Common myeloid progenitor, CD34-positive (primary cell): ENCODE data around the gene ARHGAP22.
A peak's percentile ranks its signal among the peaks of the same experiment; 100 is the strongest.

Source experiments
- CTCF ChIA-PET: fragments of 350-600 bp; sonication (Branson Sonifier 250); formaldehyde crosslinking; loops from one replicate; lab custom pipeline; 2021; ENCODE audit warnings: antibody characterized with exemption; lab: Charles Lee
- POLR2A ChIA-PET: fragments of 350-600 bp; sonication (Branson Sonifier 250); formaldehyde crosslinking; loops from one replicate; lab custom pipeline; 2021; ENCODE audit warnings: antibody characterized with exemption; lab: Charles Lee
- DNase-seq, 3 donors: peaks; one replicate each; pipeline versions ENCODE4 v3.0.0 to v3.0.0-alpha.2; 2013
- H3K27ac ChIP-seq, 2 experiments: 1 replicate in 1 of 2; 2 replicates in 1 of 2; pipeline ENCODE4 v1.7.0; 2013; ENCODE audit warnings: inconsistent platforms in 2 of 2, low read length in 2 of 2, mild to moderate bottlenecking in 2 of 2, low read depth in 1 of 2, moderate library complexity in 1 of 2; ENCODE audit not compliant: severe bottlenecking in 2 of 2, insufficient read depth in 1 of 2, poor library complexity in 1 of 2
- H3K27me3 ChIP-seq, 5 experiments: replicated peaks in 2 of 5; 1 replicate in 3 of 5; 2 replicates in 2 of 5; pipeline versions ENCODE4 v1.6.1 to v1.7.0; 2013; ENCODE audit warnings: low read length in 4 of 5, mild to moderate bottlenecking in 2 of 5, moderate library complexity in 2 of 5, inconsistent platforms in 1 of 5; ENCODE audit not compliant: insufficient read depth in 5 of 5, control insufficient read depth in 4 of 5
- H3K36me3 ChIP-seq, 4 experiments: 1 replicate in 2 of 4; 2 replicates in 2 of 4; pipeline versions ENCODE4 v1.6.1 to v1.7.0; 2013; ENCODE audit warnings: low read length in 3 of 4, control low read depth in 1 of 4, mild to moderate bottlenecking in 1 of 4; ENCODE audit not compliant: control insufficient read depth in 4 of 4, insufficient read depth in 4 of 4
- H3K4me1 ChIP-seq, 4 experiments: 1 replicate in 3 of 4; 2 replicates in 1 of 4; pipeline versions ENCODE4 v1.6.1 to v1.7.1; 2013; ENCODE audit warnings: low read length in 3 of 4, mild to moderate bottlenecking in 3 of 4, control low read depth in 1 of 4, inconsistent platforms in 1 of 4, moderate library complexity in 1 of 4; ENCODE audit not compliant: control insufficient read depth in 4 of 4, insufficient read depth in 4 of 4; ENCODE audit errors: control extremely low read depth in 1 of 4
- H3K4me3 ChIP-seq, 7 experiments: 1 replicate in 4 of 7; 2 replicates in 3 of 7; pipeline versions ENCODE4 v1.5.1 to v1.7.0; 2013; ENCODE audit warnings: mild to moderate bottlenecking in 7 of 7, low read length in 6 of 7, moderate library complexity in 6 of 7, inconsistent platforms in 2 of 7, low read depth in 2 of 7, control low read depth in 1 of 7; ENCODE audit not compliant: insufficient read depth in 4 of 7, control insufficient read depth in 1 of 7; ENCODE audit errors: extremely low read depth in 1 of 7
- H3K9me3 ChIP-seq, 5 experiments: 1 replicate in 4 of 5; 2 replicates in 1 of 5; pipeline versions ENCODE4 v1.6.1 to v1.7.1; 2013; ENCODE audit warnings: low read length in 4 of 5, mild to moderate bottlenecking in 2 of 5, inconsistent platforms in 1 of 5, low read depth in 1 of 5, moderate library complexity in 1 of 5; ENCODE audit not compliant: control insufficient read depth in 4 of 5, insufficient read depth in 2 of 5; ENCODE audit errors: control extremely low read depth in 1 of 5
- WGBS: methylation state at CpG from one replicate; pipeline ENCODE4 v1.1.5; 2013; ENCODE audit not compliant: insufficient coverage; 5-methylcytosine and 5-hydroxymethylcytosine counted together

The ARHGAP22 gene

GRCh38 chr10:48517482-48517881 lies 87.4 kb downstream of the ARHGAP22 start:
- 90% methylated on average over 9 of the region's 9 CpGs for WGBS
- POLR2A ChIA-PET = no interaction called here
- H3K4me3 ChIP-seq = no peak overlapping the region
- peaks cover 4 to 63% (median 50%) of the 10 kb centered on the region in 4 experiments for H3K4me1 ChIP-seq
- no peak for DNase-seq
- H3K36me3 ChIP-seq = peaks cover 0 to 3% (median under 1%) of the 10 kb centered on the region in 4 experiments
- H3K27ac ChIP-seq = peak overlapping the region; percentile 4 to 67
- CTCF ChIA-PET = interaction anchor here (1.2 to 8.3 kb wide), 3 partner anchors 19 to 73 kb away, joined by 3 to 53 read pairs (median 3); no protein-coding TSS in a partner anchor
- no peaks in the 10 kb centered on the region for H3K27me3 ChIP-seq
- peaks cover 0 to 18% (median 3%) of the 10 kb centered on the region in 5 experiments for H3K9me3 ChIP-seq

GRCh38 chr10:48516911-48517310 lies 88.0 kb downstream of the ARHGAP22 start:
- peaks cover 0 to 2% (median under 1%) of the 10 kb centered on the region in 4 experiments for H3K36me3 ChIP-seq
- ChIA-PET POLR2A (no interaction called here), CTCF (interaction anchor here (1.4 kb wide), 1 partner anchor 38 kb away, joined by 3 read pairs; no protein-coding TSS in a partner anchor)
- 100% methylated on average over 2 of the region's 3 CpGs for WGBS
- H3K4me3 ChIP-seq = no peak overlapping the region
- DNase-seq = no peak
- peak overlapping the region in 1 of 2 experiments; percentile 17 for H3K27ac ChIP-seq
- H3K27me3 ChIP-seq = no peaks in the 10 kb centered on the region
- peaks cover 0 to 18% (median 3%) of the 10 kb centered on the region in 5 experiments for H3K9me3 ChIP-seq
- peaks cover 7 to 63% (median 49%) of the 10 kb centered on the region in 4 experiments for H3K4me1 ChIP-seq

- Histone ChIP-seq H3K9me3 (peaks cover 0 to 18% (median 3%) of the 10 kb centered on the region in 5 experiments), H3K4me3 (no peak overlapping the region), H3K27ac (no peak overlapping the region), H3K27me3 (no peaks in the 10 kb centered on the region), H3K4me1 (peaks cover 9 to 63% (median 39%) of the 10 kb centered on the region in 4 experiments), H3K36me3 (peaks cover 0 to 7% (median 2%) of the 10 kb centered on the region in 4 experiments)
- POLR2A ChIA-PET = no interaction called here
- CTCF ChIA-PET = interaction anchor here (1.6 to 32.7 kb wide), 3 partner anchors 32 to 72 kb away, joined by 5 to 615 read pairs (median 17); no protein-coding TSS in a partner anchor
- no CpG with 5 or more reads among the region's 1 CpG for WGBS
- DNase-seq = no peak
Observed at GRCh38 chr10:48514916-48515315, 90.0 kb downstream of the ARHGAP22 start.

GRCh38 chr10:48514255-48514654 lies 90.6 kb downstream of the ARHGAP22 start:
- H3K36me3 ChIP-seq = peaks cover 0 to 10% (median 2%) of the 10 kb centered on the region in 4 experiments
- H3K4me1 ChIP-seq = peaks cover 9 to 63% (median 38%) of the 10 kb centered on the region in 4 experiments
- H3K4me3 ChIP-seq = no peak overlapping the region
- no peaks in the 10 kb centered on the region for H3K27me3 ChIP-seq
- H3K9me3 ChIP-seq = peaks cover 0 to 18% (median 3%) of the 10 kb centered on the region in 5 experiments
- ChIA-PET POLR2A (no interaction called here), CTCF (interaction anchor here (1.5 to 32.7 kb wide), 4 partner anchors 32 to 160 kb away, joined by 3 to 615 read pairs (median 11); no protein-coding TSS in a partner anchor)
- peak in 2 of 3 donors; percentile 71 to 75 for DNase-seq
- WGBS = no CpG with 5 or more reads among the region's 1 CpG
- H3K27ac ChIP-seq = peak overlapping the region in 1 of 2 experiments; percentile 74

DNA sequence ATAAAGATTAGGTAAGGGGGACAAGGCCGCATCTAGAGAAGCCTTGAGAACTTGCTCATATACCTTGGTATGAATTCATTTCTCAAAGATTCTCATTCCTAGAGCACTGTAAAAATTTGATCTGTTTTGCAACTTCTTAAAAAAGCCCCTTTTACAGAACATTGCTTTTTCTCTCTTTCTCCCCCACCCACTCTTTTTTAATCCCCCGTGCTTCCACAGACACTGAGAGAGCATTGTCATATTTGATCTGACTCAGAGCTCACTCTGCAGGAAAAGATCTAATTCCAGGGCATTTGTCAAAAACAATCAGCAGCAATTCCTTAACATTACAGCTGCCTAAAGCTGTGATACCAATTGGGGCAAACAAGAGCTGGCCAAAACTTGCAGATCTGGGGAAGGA lies 92.0 kb downstream of the ARHGAP22 start:
- ChIA-PET POLR2A (no interaction called here), CTCF (interaction anchor here (1.3 to 32.7 kb wide), 5 partner anchors 21 to 159 kb away, joined by 3 to 615 read pairs (median 17); no protein-coding TSS in a partner anchor)
- WGBS = 100% methylated on average over 2 of the region's 2 CpGs
- H3K27me3 ChIP-seq = no peaks in the 10 kb centered on the region
- no peak overlapping the region for H3K4me3 ChIP-seq
- peaks cover 0 to 11% (median 2%) of the 10 kb centered on the region in 4 experiments for H3K36me3 ChIP-seq
- H3K9me3 ChIP-seq = peaks cover 0 to 18% (median 3%) of the 10 kb centered on the region in 5 experiments
- H3K4me1 ChIP-seq = peaks cover 5 to 63% (median 38%) of the 10 kb centered on the region in 4 experiments
- no peak for DNase-seq
- H3K27ac ChIP-seq = no peak overlapping the region

DNA sequence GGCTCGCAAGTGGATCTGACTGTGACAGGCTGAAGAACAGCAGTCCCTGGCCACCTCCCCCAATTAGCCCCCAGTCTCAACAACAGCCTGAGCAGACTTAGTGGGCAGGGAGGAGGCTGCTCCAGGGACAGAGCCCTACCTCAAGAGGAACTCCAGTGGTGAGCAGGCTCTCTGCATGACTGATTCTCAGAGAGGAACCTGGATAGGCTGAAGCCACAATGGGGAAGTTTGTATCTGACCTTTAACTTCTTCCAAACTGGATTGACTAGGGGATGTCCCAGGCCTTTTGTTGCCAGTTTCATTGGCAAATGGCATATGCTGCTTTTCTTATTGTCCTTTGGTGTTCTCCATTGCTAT lies 93.0 kb downstream of the ARHGAP22 start:
- H3K9me3 ChIP-seq = peaks cover 0 to 18% (median 3%) of the 10 kb centered on the region in 5 experiments
- H3K27ac ChIP-seq = no peak overlapping the region
- ChIA-PET CTCF (interaction anchor here (1.1 to 32.7 kb wide), 6 partner anchors 11 to 149 kb away, joined by 4 to 615 read pairs (median 40); no protein-coding TSS in a partner anchor), POLR2A (no interaction called here)
- 83% methylated on average over 1 of the region's 1 CpG for WGBS
- no peaks in the 10 kb centered on the region for H3K27me3 ChIP-seq
- peak in 2 of 3 donors; percentile 87 to 88 for DNase-seq
- no peak overlapping the region for H3K4me3 ChIP-seq
- peaks cover 5 to 63% (median 38%) of the 10 kb centered on the region in 4 experiments for H3K4me1 ChIP-seq
- H3K36me3 ChIP-seq = peaks cover 0 to 11% (median 2%) of the 10 kb centered on the region in 4 experiments
